Occipital lobe (tissue), 2 donors: ENCODE data around the gene UBL4A. TPM values are rescaled to one million over a fixed set of nuclear protein-coding genes. Genes with fewer than 3 reads are reported as not detected.
"Not testable (repeated sequence)": the region's sequence is repeated elsewhere in the genome, so short reads cannot be mapped to it uniquely, and the experiment has no call there.

Experiments
- DNase-seq: peaks from one replicate; lab custom pipeline; 2025; lab: John Stamatoyannopoulos, UW
- total RNA-seq: library from RNA; depleted of rRNA; stranded (reverse); fragments of >200 nt; gene quantifications from one replicate; pipeline ENCODE4 v1.2.3, GENCODE V29; 2014

Gene UBL4A
- total RNA-seq, 1 donor from 2014 or later = 33.7 TPM

- DNase-seq = no peak
Measured at GRCh38 chrX:154508384-154508745, 21.9 kb upstream of the UBL4A start.

DNA sequence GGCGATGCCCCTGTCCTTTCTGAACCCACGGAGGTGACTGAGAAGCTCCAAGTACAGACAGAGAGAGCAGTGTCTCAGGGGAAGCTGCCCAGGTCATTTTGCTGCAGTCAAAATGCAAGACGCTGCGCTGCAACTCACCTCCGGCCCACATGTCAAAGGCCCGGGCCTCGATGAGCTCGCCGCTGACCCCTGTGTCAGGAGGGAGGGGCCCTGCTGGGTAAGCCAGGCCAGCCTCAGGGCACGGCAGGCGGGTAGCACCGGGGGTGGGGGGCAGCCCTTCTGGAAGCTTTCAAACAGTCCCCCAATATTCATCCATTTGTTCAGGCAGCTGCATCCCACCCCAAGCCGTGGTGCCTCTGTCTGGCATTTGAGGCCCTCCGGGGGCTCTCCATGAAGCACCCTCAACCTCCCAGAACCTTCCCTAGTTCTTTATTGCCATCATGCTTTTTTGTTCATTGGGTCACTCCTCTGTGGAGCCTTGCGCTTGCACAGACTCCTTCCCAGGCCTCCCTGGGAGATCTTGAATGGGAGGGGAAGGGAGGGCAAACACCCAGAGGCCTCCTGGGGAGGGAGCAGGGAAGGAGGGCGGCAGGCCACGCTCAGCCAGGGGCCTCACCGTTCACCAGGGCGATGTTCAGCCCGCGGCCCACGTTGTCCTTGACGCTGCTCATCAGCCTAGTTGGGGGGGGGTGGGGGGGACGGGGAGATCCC is 21.4 kb upstream of the UBL4A start:
- DNase-seq = no peak

- no peak for DNase-seq
Measured at GRCh38 chrX:154506483-154507332, 20.3 kb upstream of the UBL4A start.

DNA sequence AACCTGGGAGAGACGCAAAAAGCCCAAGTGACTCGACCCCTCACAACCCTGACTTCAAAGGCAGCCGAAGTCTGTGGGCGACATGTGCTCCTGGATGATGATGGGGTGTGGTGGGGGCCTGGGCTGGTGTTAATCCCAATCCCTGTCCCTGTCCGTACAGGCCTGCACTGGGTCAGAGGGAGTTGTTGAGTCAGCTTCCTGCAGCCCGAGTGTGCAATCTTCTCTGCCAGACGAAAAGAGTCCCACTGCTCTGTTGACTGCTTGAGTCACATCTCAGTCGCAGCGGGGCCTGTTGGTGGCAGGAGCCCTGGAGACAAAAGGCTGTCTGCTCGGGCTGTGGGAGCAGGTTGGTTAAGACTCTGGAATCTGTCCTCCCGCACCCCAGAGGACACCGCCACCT is 19.3 kb upstream of the UBL4A start:
- no peak for DNase-seq

DNA sequence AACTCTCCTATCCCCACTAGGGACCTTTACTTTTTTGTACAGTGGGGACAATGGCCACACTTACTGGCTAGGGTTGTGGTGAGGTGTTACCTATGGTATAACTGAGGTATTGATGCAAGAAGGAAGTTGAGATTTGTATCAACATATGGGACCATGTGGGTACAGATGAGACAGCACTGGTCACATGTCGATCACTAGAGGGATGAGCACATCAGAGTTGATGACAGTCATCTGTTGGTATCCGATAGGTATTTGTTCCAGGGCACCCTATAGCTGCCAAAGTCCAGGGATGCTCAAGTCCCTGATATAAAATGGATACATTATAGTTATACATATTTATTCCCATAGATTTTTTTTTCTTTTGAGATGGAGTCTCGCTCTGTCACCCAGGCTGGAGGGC is 16.6 kb upstream of the UBL4A start:
- DNase-seq = no peak

DNA sequence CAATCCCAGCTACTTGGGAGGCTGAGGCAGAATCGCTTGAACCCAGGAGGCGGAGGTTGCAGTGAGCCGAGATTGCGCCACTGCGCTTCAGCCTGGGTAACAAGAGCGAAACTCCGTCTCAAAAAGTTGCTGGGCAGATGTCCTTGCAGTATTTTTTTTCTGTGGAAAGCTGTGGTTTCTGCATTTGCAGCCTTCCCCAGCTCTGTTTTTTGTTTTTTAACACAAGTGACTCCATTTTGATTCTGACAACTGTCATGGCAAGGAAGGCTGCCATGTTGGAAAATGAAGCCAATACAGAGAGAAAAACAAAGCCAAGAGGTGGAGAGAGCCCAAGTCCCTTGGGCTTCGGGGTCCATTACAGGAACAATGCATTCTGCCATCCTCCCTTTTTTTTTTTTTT is 15.7 kb upstream of the UBL4A start:
- no peak for DNase-seq

DNA sequence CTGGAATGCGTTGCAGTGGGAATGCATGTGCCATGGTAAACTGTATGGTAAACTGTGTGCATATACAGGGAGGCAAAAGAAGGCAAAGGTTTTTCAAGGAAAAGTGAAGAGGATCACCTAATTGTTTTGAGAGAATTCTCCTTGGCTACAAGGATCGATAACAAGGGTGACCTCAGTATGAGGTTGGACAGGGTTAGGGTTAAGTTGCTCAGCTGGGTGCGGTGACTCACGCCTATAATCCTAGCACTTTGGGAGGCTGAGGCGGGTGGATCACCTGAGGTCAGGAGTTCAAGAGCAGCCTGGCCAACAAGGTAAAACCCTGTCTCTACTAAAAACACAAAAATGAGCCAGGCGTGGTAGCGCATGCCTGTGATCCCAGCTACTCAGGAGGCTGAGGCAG is 15.0 kb upstream of the UBL4A start:
- not testable (repeated sequence) for DNase-seq

- DNase-seq = not testable (repeated sequence)
Measured at GRCh38 chrX:154496591-154497137, 10.2 kb upstream of the UBL4A start.

GRCh38 chrX:154495472-154495922 is 9.1 kb upstream of the UBL4A start:
- no peak for DNase-seq

DNA sequence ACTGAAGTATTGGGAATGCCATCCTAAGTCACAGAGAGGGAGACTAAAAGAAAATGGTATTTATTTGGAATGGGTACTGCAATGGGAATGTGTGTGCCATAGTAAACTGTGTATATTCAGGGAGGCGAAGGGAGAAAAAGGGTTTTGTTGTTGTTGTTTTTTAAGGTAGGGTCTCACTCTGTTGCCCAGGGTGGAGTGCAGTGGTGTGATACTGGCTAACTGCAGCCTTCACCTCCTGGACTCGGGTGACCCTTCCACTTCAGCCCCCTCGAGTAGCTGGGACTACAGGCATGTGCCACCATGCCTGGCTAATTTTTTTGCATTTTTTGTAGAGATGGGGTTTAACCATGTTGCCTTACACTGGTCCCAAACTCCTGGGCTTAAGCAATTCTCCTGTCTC is 8.3 kb upstream of the UBL4A start:
- no peak for DNase-seq

GRCh38 chrX:154490414-154491083 is 4.1 kb upstream of the UBL4A start, which contains the start of gene SLC10A3:
SLC10A3 (minus strand) TSS chrX:154490629; CDS start chrX:154488940, 1,689 bp downstream.
- DNase-seq = peak; percentile 92

- DNase-seq = no peak
Measured at GRCh38 chrX:154490021-154490413, 3.6 kb upstream of the UBL4A start.

DNA sequence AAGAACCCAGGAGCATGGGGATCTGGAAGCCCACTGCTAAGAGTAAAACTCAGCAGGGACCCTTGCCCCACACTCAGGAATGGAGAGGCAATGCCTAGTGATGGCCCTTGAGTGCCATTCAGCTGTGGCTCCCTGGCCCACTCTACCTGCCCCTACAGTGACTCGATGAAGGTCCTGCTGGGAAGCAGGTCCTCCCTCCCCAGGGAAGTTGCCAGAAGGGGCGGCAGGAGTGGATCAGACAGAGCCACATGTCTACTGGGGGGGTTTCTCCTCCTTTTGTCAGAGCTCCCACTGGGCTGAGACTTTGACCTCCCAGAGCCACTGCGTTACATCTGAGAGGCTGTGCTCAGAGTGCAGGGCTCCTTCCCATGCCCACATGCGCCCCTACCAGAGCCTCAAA is 2.8 kb upstream of the UBL4A start:
- DNase-seq = no peak

GRCh38 chrX:154488336-154489075 is 2.1 kb upstream of the UBL4A start:
- no peak for DNase-seq

DNA sequence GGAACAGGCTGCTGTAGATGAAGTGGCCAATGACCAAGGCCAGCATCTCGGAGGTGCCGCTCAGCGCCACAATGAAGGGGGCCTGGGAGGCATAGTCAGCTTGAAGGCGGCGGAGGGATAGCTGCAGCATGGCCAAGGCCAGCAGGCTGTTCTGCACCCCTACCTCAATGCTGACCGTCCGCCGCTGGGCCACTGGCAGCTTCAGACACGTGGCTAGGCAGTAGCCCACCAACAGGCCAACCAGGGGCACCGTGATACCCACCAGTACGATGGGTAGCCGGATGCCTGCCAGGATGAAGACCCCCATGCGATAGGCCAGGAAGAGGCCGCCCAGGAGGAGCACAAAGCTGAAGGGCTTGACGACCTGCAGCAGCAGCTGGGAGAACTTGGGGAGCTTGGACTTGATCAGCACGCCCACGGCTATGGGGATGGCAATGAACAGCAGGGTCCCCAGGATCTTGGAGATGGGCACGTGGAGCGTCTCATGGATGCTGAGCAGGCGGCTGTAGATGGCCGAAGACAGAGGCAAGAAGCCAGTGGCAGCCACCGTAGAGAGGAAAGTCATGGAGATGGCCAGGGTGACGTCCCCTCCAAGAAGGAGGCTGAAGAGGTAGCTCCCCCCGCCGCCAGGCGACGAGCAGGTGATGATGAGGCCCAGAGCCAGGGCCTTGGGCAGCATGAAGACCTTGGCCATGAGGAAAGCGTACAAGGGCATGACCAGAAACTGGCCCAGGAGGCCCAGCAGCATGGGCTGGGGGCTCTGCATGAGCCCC is 1.3 kb upstream of the UBL4A start:
- no peak for DNase-seq

DNA sequence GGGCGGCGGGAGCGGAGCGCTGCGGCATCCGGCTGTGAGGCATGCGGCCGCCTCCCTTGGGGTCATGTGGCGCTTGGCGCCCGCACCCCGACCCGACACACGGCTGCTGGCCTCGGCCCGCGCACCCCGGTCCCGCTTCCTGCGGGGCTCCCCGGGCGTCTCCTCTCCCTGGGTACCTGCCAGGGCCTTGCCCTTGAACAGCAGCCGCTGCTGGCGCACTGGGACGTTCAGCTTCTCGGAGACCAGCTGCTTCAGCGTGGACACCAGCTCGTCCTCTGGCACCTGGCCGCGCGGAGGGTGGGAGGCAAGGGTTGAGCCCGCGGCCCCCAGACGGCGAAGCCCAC is 391 bp downstream of the UBL4A start:
- no peak for DNase-seq

- DNase-seq = no peak
Measured at GRCh38 chrX:154485150-154486051, 1.0 kb downstream of the UBL4A start.

- DNase-seq = no peak
Measured at GRCh38 chrX:154484255-154485149, 1.9 kb downstream of the UBL4A start.
